T-helper 17 cell (primary cell): ENCODE data around the gene LRRC58. TPM values are rescaled to one million over a fixed set of nuclear protein-coding genes. Genes with fewer than 3 reads are reported as not detected.

Experiments used
- ATAC-seq: fragments of 150-1000 bp; cut with Tn5 transposase; 2 replicates; pipeline ENCODE4 v1.10.0; 2021; ENCODE audit warnings: mild to moderate bottlenecking, moderate library complexity
- DNase-seq, 3 donors: peaks; one replicate each; pipeline versions ENCODE4 v3.0.0 to v3.0.0-alpha.2; 2020 to 2021
- H3K9me3 ChIP-seq: one replicate; pipeline ENCODE4 v1.7.0; 2013; ENCODE audit warnings: low read length, mild to moderate bottlenecking; ENCODE audit not compliant: control insufficient read depth, poor library complexity, severe bottlenecking
- H3K27ac Mint-ChIP-seq: one replicate; pipeline ENCODE4 v1.8.0; 2022; ENCODE audit warnings: mild to moderate bottlenecking, moderate library complexity, mixed read lengths
- H3K27me3 Mint-ChIP-seq: one replicate; pipeline ENCODE4 v1.8.0; 2022; ENCODE audit warnings: mixed read lengths
- H3K36me3 Mint-ChIP-seq: one replicate; pipeline ENCODE4 v1.8.0; 2022; ENCODE audit warnings: low read depth, mixed read lengths
- H3K4me1 Mint-ChIP-seq: one replicate; pipeline ENCODE4 v1.8.0; 2022; ENCODE audit warnings: mild to moderate bottlenecking, mixed read lengths
- H3K4me3 Mint-ChIP-seq: one replicate; pipeline ENCODE4 v1.8.0; 2022; ENCODE audit warnings: mild to moderate bottlenecking, moderate library complexity, mixed read lengths
- total RNA-seq, 4 donors: library from RNA in 2 of 4; stranded (reverse) in 2 of 4; gene quantifications; one replicate each; pipeline ENCODE4 v1.2.3 and lab custom pipeline; 2022 to 2026

Gene LRRC58
- total RNA-seq, 2 donors from 2014 or later: 14.1 to 15.4 TPM

DNA sequence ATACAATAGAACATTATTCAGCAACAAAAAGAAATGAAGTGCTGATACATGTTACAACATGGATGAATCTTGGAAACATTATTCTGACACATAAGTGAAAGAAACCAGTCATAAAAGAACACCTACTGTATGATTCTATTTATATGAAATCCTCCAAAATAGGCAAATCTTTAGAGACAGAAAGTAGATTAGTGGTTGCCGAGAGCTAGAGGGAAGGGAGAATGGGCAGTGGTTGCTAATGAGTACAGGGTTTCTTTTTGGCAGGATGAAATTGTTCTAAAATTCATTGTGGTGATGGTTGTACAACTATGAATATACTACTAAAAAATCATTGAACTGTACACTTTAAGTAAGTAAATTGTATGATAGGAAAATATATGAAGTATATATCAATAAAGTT, 6.3 kb upstream of the LRRC58 start:
- Mint-ChIP-seq H3K4me3 (no peak overlapping the region), H3K27me3 (peaks cover 33% of the 10 kb centered on the region), H3K27ac (no peak overlapping the region), H3K4me1 (no peaks in the 10 kb centered on the region), H3K36me3 (no peaks in the 10 kb centered on the region)
- DNase-seq: no peak
- no peak for ATAC-seq
- H3K9me3 ChIP-seq: no peaks in the 10 kb centered on the region

DNA sequence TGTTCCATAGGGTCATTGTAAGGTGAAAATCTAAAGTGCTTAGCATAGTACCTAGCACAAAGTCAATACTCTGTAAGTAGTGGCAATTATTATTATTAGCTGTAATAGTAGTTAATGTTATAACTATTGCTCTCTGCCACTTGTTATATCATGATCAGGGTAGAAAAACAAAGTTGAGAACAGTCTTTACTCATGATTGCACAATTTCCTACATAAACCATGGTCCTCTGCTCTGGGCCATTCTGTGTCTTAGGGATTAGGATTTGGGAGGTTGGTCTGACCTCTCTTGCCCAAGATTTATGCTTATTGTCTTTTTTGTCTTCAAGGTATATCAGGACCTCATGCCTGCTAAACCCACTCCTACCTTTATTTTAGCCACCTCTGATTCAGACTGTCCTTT, 4.3 kb upstream of the LRRC58 start:
- peaks cover 23% of the 10 kb centered on the region for H3K27me3 Mint-ChIP-seq
- H3K4me3 Mint-ChIP-seq: no peak overlapping the region
- H3K36me3 Mint-ChIP-seq: no peaks in the 10 kb centered on the region
- ATAC-seq (no peak), DNase-seq (no peak)
- no peaks in the 10 kb centered on the region for H3K9me3 ChIP-seq
- H3K27ac Mint-ChIP-seq: no peak overlapping the region
- no peaks in the 10 kb centered on the region for H3K4me1 Mint-ChIP-seq

DNA sequence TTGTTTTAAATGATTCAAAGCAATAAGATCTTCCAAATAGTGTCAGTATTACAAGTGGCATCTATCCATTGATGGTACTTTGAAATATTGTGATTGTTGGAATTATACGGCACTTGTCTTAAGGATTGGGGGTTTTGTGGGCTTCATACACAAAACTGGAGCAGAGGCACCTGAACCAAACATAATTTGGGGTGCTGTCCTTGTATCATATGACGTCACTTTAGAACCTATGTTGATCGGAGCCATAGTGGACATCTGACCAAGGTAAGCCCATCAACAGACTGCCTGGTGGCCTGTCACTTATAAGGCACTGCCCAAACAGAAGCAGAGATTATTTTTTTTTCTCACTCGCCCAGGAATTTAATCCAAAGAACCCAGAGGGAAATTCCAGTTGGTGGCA, 2.9 kb upstream of the LRRC58 start:
- no peak overlapping the region for H3K4me3 Mint-ChIP-seq
- DNase-seq (no peak), ATAC-seq (no peak)
- H3K27me3 Mint-ChIP-seq: peaks cover 23% of the 10 kb centered on the region
- no peak overlapping the region for H3K27ac Mint-ChIP-seq
- H3K4me1 Mint-ChIP-seq: peaks cover 11% of the 10 kb centered on the region
- H3K36me3 Mint-ChIP-seq: no peaks in the 10 kb centered on the region
- H3K9me3 ChIP-seq: no peaks in the 10 kb centered on the region

DNA sequence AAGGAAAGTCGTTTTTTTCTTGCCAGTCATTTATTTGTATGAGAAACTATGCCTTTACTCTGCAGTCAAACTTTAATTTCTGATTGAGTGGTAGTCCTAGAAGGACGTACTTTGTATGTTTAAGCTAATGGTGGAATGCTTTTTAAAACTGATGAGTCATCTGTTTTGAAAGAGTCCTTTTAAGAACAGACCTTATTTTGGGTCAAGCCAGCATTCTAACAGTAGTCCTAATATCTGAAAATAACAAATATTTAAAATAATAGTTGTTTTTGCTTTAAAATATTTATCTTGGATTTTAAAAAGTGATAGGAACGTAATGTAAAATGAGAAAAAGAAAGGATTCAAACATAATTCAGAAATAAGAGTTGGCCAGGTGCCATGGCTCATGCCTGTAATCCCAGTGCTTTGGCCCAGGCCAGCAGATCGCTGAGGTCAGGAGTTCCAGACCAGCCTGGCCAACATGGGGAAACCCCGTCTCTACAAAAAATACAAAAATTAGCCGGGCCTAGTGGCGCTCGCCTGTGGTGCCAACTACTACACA, 1.3 kb upstream of the LRRC58 start:
- no peak for DNase-seq
- Mint-ChIP-seq H3K4me1 (peaks cover 25% of the 10 kb centered on the region), H3K36me3 (peaks cover 4% of the 10 kb centered on the region), H3K27me3 (peaks cover 10% of the 10 kb centered on the region), H3K27ac (no peak overlapping the region), H3K4me3 (no peak overlapping the region)
- no peaks in the 10 kb centered on the region for H3K9me3 ChIP-seq
- ATAC-seq: no peak

DNA sequence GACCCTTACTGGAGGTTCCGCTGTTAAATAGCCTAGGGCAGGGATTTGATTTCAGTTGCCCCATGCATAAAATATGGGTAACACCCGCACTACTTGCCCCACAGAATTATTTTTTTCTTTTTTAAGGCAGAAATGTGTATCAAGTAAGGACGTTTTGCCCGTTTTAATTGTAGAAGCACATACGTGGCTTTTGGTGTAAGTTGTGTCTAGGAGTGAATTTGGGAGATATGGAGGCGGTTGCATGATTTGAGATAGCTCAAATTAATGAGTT, 636 bp upstream of the LRRC58 start:
- no peak for DNase-seq
- peaks cover 30% of the 10 kb centered on the region for H3K4me1 Mint-ChIP-seq
- peak overlapping the region; percentile 90 for H3K4me3 Mint-ChIP-seq
- no peak for ATAC-seq
- no peaks in the 10 kb centered on the region for H3K9me3 ChIP-seq
- H3K36me3 Mint-ChIP-seq: peaks cover 4% of the 10 kb centered on the region
- H3K27ac Mint-ChIP-seq: peak overlapping the region; percentile 81
- H3K27me3 Mint-ChIP-seq: peaks cover 6% of the 10 kb centered on the region

DNA sequence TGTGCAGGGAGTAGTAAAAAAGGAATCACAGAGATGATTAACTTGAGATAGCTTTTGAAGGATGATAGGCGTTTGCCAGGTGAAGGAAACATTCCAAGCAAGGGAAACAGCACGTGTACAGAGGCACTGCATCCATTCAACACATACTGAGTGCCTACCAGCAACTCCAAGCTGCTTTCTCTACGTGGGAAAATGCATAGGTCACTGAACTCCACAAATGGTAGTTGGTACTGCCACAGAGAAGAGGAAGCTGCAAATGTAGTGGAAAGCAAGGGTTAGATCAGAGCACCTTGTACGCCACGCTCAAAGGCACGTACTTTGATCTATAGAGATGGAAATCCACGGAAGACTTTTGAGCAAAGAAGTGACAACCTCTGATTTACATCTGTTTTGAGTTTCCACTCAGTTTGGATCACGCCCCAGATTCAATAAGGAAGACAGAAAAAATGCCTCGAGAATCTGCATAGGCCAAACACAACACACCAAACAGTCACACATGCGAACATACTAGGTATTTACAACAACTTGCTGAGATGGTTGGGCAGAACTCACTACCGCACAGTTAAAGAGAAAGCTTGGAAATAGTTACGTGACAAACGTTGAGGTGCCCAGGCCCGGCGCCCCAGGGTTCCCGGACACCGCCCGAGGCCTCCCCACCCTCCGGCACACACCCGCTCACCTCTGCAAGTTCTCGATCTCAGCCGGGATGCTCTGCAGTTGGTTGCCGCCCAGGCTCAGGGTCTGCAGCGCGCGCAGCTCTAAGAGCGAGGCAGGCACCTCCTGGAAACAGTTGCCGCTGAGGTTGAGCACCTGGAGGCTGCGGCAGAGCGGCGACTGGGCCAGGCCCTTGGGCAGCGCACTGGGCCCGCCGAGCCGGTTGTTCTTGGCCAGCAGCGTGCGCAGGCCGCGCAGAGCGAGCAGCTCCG, 826 bp downstream of the LRRC58 start:
- DNase-seq (peak; percentile 41 to 45 (median 41)), ATAC-seq (peak; percentile 62)
- peaks cover 4% of the 10 kb centered on the region for H3K36me3 Mint-ChIP-seq
- H3K27ac Mint-ChIP-seq: peak overlapping the region; percentile 81
- no peaks in the 10 kb centered on the region for H3K9me3 ChIP-seq
- peak overlapping the region; percentile 90 for H3K4me3 Mint-ChIP-seq
- H3K4me1 Mint-ChIP-seq: peaks cover 39% of the 10 kb centered on the region
- no peaks in the 10 kb centered on the region for H3K27me3 Mint-ChIP-seq

DNA sequence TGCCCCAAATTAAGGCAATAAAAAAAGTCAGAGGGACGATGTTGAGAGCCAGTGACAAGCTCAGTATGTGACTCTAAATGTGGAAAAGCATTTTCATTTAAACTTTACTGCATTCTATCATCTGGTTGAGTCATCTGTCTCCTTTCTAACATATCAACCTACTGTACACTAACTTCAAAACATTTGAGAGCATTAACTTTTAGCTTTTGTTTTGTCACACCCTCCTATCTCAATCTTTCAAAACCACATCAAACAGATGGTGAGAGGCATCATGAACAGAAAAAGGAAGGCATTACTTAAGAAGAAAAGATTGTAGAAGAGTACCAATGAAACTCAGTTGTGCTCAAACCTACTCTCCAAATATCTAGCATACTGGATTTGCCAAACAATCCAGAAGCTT, 4.8 kb downstream of the LRRC58 start:
- peaks cover 4% of the 10 kb centered on the region for H3K36me3 Mint-ChIP-seq
- peak overlapping the region; percentile 90 for H3K27ac Mint-ChIP-seq
- DNase-seq (no peak), ATAC-seq (peak; percentile 19)
- no peaks in the 10 kb centered on the region for H3K27me3 Mint-ChIP-seq
- H3K4me3 Mint-ChIP-seq: peak overlapping the region; percentile 21
- no peaks in the 10 kb centered on the region for H3K9me3 ChIP-seq
- H3K4me1 Mint-ChIP-seq: peaks cover 48% of the 10 kb centered on the region

DNA sequence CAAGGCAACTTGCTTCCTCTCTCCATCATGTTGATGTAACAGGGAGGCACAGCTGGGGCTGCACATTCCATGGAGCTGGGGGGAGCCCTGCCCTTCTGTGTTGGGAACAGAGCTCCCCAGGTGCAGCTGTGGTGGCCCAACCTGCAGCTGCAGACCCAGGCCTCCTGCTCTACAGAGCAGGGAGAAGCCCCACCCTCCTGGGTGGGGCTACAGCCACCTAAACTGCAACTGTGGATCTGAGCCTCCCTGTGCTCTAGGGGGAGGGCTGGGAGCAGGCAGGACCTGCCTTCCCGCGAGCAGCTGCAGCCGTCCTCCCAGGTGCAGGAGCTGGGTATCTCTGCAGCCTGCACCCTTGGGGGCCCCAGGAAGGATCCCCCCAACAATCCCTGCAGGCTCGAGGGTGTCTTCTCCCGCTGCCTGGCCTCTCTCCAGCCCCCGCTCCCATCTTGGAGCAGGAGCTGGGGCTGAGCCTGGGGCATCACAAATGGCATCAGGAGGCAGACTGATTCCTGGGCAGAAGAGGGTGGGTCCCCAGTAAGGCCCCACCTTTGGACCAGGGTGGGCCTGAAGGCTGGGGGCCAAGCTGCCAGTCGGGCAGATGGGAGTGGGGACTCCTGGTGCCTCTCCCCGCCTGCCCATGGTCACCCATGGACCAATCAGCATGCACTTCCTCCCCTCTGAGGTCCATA, 7.4 kb downstream of the LRRC58 start:
- H3K9me3 ChIP-seq: no peaks in the 10 kb centered on the region
- no peak for DNase-seq
- Mint-ChIP-seq H3K4me1 (peaks cover 49% of the 10 kb centered on the region), H3K36me3 (peaks cover 3% of the 10 kb centered on the region), H3K27ac (no peak overlapping the region), H3K27me3 (no peaks in the 10 kb centered on the region), H3K4me3 (no peak overlapping the region)
- ATAC-seq: no peak

DNA sequence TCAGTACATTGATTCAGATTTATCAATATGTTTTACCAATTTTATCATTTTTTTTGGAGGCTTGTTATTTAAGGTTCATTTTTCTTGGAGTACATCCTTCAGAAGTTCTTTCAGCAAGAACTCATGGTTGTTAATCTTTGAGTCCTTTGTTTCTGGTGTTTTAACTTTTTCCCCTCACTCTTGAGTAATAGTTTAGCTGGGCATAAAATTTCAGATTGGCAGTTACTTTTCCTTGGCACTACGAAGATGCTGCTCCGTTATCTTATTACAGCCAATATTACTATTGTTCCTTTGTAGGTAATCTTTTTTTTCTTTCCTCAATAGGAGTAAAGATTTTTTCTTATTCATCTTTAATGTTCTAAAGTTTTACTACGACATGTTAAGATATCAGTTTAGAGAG, 9.8 kb downstream of the LRRC58 start:
- DNase-seq (no peak), ATAC-seq (no peak)
- H3K9me3 ChIP-seq: no peaks in the 10 kb centered on the region
- no peak overlapping the region for H3K4me3 Mint-ChIP-seq
- no peak overlapping the region for H3K27ac Mint-ChIP-seq
- no peaks in the 10 kb centered on the region for H3K36me3 Mint-ChIP-seq
- peaks cover 33% of the 10 kb centered on the region for H3K4me1 Mint-ChIP-seq
- no peaks in the 10 kb centered on the region for H3K27me3 Mint-ChIP-seq

DNA sequence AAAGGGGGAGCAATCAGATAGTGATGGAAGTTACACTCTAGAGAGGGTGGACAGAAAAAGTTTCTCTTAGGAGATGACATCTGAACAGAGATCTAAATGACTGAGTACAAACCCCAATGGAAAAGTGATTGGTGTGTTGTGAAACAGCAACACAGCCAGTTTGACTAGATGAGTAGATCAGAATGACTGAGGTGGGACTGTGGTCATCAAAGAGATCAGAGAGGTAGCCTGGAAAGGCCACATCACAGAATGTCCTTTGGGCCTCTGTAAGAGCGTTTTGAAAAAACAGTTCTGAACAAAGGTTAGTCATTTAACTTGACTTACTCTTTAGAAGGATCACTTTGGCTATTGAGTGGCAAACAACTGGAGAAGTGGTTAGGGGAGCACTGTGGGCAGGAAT, 10.6 kb downstream of the LRRC58 start:
- H3K9me3 ChIP-seq: no peaks in the 10 kb centered on the region
- no peak for ATAC-seq
- H3K4me3 Mint-ChIP-seq: no peak overlapping the region
- peaks cover 28% of the 10 kb centered on the region for H3K4me1 Mint-ChIP-seq
- H3K27ac Mint-ChIP-seq: peak overlapping the region; percentile 19
- peaks cover 2% of the 10 kb centered on the region for H3K36me3 Mint-ChIP-seq
- no peaks in the 10 kb centered on the region for H3K27me3 Mint-ChIP-seq
- no peak for DNase-seq

DNA sequence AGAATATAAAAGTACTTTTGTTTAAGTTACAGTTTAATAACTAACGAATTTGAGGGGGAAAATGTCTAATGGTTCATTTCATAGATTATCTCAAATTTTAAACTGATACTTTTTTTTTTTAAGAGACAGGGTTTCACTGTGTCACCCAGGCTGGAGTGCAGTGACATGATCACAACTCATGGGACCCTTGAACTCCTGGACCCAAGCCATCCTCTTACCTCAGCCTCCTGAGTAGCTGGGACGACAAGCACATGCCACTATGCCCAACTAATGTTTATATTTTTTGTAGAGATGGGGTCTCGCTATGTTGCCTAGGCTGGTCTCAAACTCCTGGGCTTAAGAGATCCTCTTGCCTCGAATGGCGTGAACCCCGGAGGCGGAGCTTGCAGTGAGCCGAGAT, 16.5 kb downstream of the LRRC58 start:
- H3K27ac Mint-ChIP-seq: no peak overlapping the region
- H3K4me1 Mint-ChIP-seq: peaks cover 10% of the 10 kb centered on the region
- H3K36me3 Mint-ChIP-seq: peaks cover 2% of the 10 kb centered on the region
- DNase-seq (no peak), ATAC-seq (no peak)
- no peaks in the 10 kb centered on the region for H3K27me3 Mint-ChIP-seq
- H3K9me3 ChIP-seq: no peaks in the 10 kb centered on the region
- no peak overlapping the region for H3K4me3 Mint-ChIP-seq

DNA sequence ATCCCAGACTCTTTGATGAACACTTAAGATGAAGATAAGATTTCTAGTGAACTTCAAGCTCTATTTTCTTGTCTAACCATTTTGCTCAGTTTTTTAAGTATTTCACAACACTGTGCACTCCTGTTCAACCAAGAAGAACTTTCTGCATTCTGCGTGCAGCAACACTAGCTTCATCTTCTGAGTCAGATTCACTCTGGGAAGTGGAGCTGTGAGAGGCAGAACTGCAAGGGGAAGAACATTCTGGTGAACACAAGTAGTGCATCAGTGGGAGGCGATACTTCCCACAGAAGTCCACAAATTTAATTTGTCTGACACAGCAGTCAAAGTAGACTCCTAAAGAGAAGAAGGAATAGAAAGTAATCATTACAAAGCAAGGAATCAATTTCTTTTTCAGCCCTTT, 18.1 kb downstream of the LRRC58 start:
- Mint-ChIP-seq H3K27me3 (no peaks in the 10 kb centered on the region), H3K4me1 (peaks cover 5% of the 10 kb centered on the region), H3K36me3 (peaks cover 2% of the 10 kb centered on the region), H3K27ac (no peak overlapping the region), H3K4me3 (no peak overlapping the region)
- ATAC-seq (no peak), DNase-seq (no peak)
- no peaks in the 10 kb centered on the region for H3K9me3 ChIP-seq

DNA sequence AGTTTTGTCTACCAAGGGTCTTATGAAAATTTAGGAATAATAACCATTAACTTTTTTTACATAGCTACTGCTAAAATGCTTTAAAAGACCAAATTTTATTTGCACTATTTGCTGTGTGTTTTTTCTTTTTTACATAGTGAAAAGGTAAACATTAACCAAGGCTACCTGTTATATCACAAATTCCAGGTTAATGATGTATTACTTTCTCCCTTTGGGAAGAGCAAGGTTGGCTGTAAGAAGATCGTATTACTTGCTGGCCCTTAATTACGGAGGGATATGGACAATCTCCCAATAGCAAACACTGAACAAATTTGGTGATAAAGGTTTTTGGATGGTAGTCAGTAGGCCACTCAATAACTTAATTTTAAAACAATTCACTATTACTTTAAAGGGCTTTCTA, 22.4 kb downstream of the LRRC58 start:
- H3K36me3 Mint-ChIP-seq: peaks cover 6% of the 10 kb centered on the region
- no peaks in the 10 kb centered on the region for H3K27me3 Mint-ChIP-seq
- H3K27ac Mint-ChIP-seq: no peak overlapping the region
- no peak overlapping the region for H3K4me3 Mint-ChIP-seq
- peaks cover 4% of the 10 kb centered on the region for H3K4me1 Mint-ChIP-seq
- DNase-seq (no peak), ATAC-seq (no peak)
- H3K9me3 ChIP-seq: no peaks in the 10 kb centered on the region
